SK-N-SH treated with all-trans-retinoic acid at 6 μM for 48 hours (cell line): ENCODE data around the gene LRRC4.

ENCODE experiments used
- ATAC-seq: fragments of 200-7000 bp; cut with Tn5 transposase; 3 replicates; pipeline ENCODE4 v1.9.1; 2020; ENCODE audit warnings: mild to moderate bottlenecking, moderate library complexity
- ARNTL ChIP-seq: fragments of 450-650 bp; formaldehyde crosslinking; IDR thresholded peaks from 2 replicates; pipeline ENCODE4 v1.5.0; 2020; ENCODE audit warnings: low read depth, mild to moderate bottlenecking, moderate library complexity, borderline replicate concordance
- BACH2 ChIP-seq: fragments of 250-450 bp; sonication (Bioruptor Pico); IDR thresholded peaks from 2 replicates; pipeline ENCODE4 v1.9.0; 2021; ENCODE audit warnings: mild to moderate bottlenecking, borderline replicate concordance
- CREB5 ChIP-seq: fragments of 250-450 bp; sonication (Bioruptor Pico); IDR thresholded peaks from 2 replicates; pipeline ENCODE4 v1.5.1; 2020; ENCODE audit warnings: low read depth, mild to moderate bottlenecking, moderate library complexity
- CSDC2 ChIP-seq: fragments of 250-450 bp; sonication (Bioruptor Pico); IDR thresholded peaks from 2 replicates; pipeline ENCODE4 v1.5.0; 2020; ENCODE audit warnings: mild to moderate bottlenecking, moderate library complexity
- ESRRG ChIP-seq: fragments of 250-450 bp; sonication (Bioruptor Pico); IDR thresholded peaks from 2 replicates; pipeline ENCODE4 v1.6.1; 2021; ENCODE audit warnings: mild to moderate bottlenecking
- GLIS3 ChIP-seq: fragments of 250-450 bp; sonication (Bioruptor Pico); IDR thresholded peaks from 2 replicates; pipeline ENCODE4 v1.5.0; 2020; ENCODE audit warnings: mild to moderate bottlenecking, moderate library complexity
- ISL1 ChIP-seq: fragments of 250-450 bp; sonication (Bioruptor Pico); IDR thresholded peaks from 2 replicates; pipeline ENCODE4 v2.1.2; 2022; ENCODE audit warnings: mild to moderate bottlenecking, moderate library complexity
- OSR1 ChIP-seq: fragments of 250-450 bp; sonication (Bioruptor Pico); IDR thresholded peaks from 2 replicates; pipeline ENCODE4 v1.8.0; 2022; ENCODE audit warnings: moderate library complexity, mild to moderate bottlenecking, inconsistent platforms
- PATZ1 ChIP-seq: fragments of 250-450 bp; sonication (Bioruptor Pico); IDR thresholded peaks from 2 replicates; pipeline ENCODE4 v1.8.0; 2020; ENCODE audit warnings: mild to moderate bottlenecking, moderate library complexity, borderline replicate concordance
- POU6F1 ChIP-seq: fragments of 250-450 bp; sonication (Bioruptor Pico); IDR thresholded peaks from 2 replicates; pipeline ENCODE4 v1.8.0; 2021; ENCODE audit warnings: low read depth, mild to moderate bottlenecking, moderate library complexity, borderline replicate concordance
- PPARA ChIP-seq: fragments of 250-450 bp; sonication (Bioruptor Pico); IDR thresholded peaks from 2 replicates; pipeline ENCODE4 v1.5.0; 2020; ENCODE audit warnings: mild to moderate bottlenecking, borderline replicate concordance
- RARB ChIP-seq: fragments of 250-450 bp; sonication (Bioruptor Pico); IDR thresholded peaks from 2 replicates; pipeline ENCODE4 v1.8.0; 2021; ENCODE audit warnings: mild to moderate bottlenecking, moderate library complexity
- SNAI2 ChIP-seq: fragments of 250-450 bp; sonication (Bioruptor Pico); IDR thresholded peaks from 2 replicates; pipeline ENCODE4 v1.5.0; 2020; ENCODE audit warnings: mild to moderate bottlenecking, moderate library complexity
- TCF4 ChIP-seq: fragments of 250-450 bp; sonication (Bioruptor Pico); IDR thresholded peaks from 2 replicates; pipeline ENCODE4 v1.8.0; 2021; ENCODE audit warnings: mild to moderate bottlenecking, moderate library complexity, borderline replicate concordance
- TOX ChIP-seq: fragments of 250-450 bp; sonication (Bioruptor Pico); IDR thresholded peaks from 2 replicates; pipeline ENCODE4 v1.8.0; 2021; ENCODE audit warnings: mild to moderate bottlenecking, moderate library complexity, borderline replicate concordance
- ZC3H10 ChIP-seq: fragments of 250-450 bp; sonication (Bioruptor Pico); IDR thresholded peaks from 2 replicates; pipeline ENCODE4 v1.5.1; 2021; ENCODE audit warnings: mild to moderate bottlenecking, moderate library complexity
- ZFP3 ChIP-seq: fragments of 250-450 bp; sonication (Bioruptor Pico); IDR thresholded peaks from 2 replicates; pipeline ENCODE4 v1.5.0; 2020; ENCODE audit warnings: mild to moderate bottlenecking, moderate library complexity
- ZNF565 ChIP-seq: fragments of 450-650 bp; formaldehyde crosslinking; conservative IDR thresholded peaks from 2 replicates; pipeline ENCODE4 v1.5.0; 2020; ENCODE audit warnings: low read depth, mild to moderate bottlenecking, moderate library complexity
- ZNF70 ChIP-seq: fragments of 450-650 bp; formaldehyde crosslinking; IDR thresholded peaks from 2 replicates; pipeline ENCODE4 v1.5.0; 2020; ENCODE audit warnings: mild to moderate bottlenecking, moderate library complexity
- ZNF8 ChIP-seq: fragments of 450-650 bp; formaldehyde crosslinking; IDR thresholded peaks from 2 replicates; pipeline ENCODE4 v1.5.0; 2020; ENCODE audit warnings: mild to moderate bottlenecking, moderate library complexity

The LRRC4 gene

GRCh38 chr7:128075242-128076095, 44.2 kb upstream of the LRRC4 start:
- ATAC-seq, result no peak
- TF ChIP-seq RARB (CRISPR knock-in tag), result no peak
- no peak for TF ChIP-seq ZNF70 (CRISPR knock-in tag)
- TF ChIP-seq ZNF8 (CRISPR knock-in tag), result no peak
- no peak for TF ChIP-seq GLIS3
- no peak for TF ChIP-seq BACH2 (CRISPR knock-in tag)
- no peak for TF ChIP-seq POU6F1
- no peak for TF ChIP-seq TCF4 (CRISPR knock-in tag)
- no peak for TF ChIP-seq CSDC2 (CRISPR knock-in tag)
- no peak for TF ChIP-seq TOX
- no peak for TF ChIP-seq PPARA
- TF ChIP-seq ARNTL, result no peak
- TF ChIP-seq ESRRG, result no peak
- no peak for TF ChIP-seq PATZ1 (CRISPR knock-in tag)

- no peak for TF ChIP-seq GLIS3
- TF ChIP-seq ZNF8 (CRISPR knock-in tag), result no peak
- no peak for TF ChIP-seq ISL1 (CRISPR knock-in tag)
- TF ChIP-seq ZNF565, result no peak
- TF ChIP-seq TCF4 (CRISPR knock-in tag), result no peak
- TF ChIP-seq ARNTL, result no peak
- TF ChIP-seq PATZ1 (CRISPR knock-in tag), result no peak
- TF ChIP-seq ZC3H10 (CRISPR knock-in tag), result no peak
- TF ChIP-seq BACH2 (CRISPR knock-in tag), result no peak
- no peak for TF ChIP-seq ESRRG
- TF ChIP-seq OSR1 (CRISPR knock-in tag), result no peak
- no peak for TF ChIP-seq SNAI2 (CRISPR knock-in tag)
- no peak for TF ChIP-seq TOX
- no peak for TF ChIP-seq RARB (CRISPR knock-in tag)
- TF ChIP-seq ZFP3, result no peak
- ATAC-seq, result no peak
These were observed 43.5 kb upstream of the LRRC4 start for GRCh38 chr7:128074736-128075135.

- ATAC-seq, result no peak
- TF ChIP-seq TCF4 (CRISPR knock-in tag) (no peak), ZFP3 (no peak), ZNF8 (CRISPR knock-in tag) (no peak), CREB5 (CRISPR knock-in tag) (no peak), ESRRG (no peak)
These were observed 43.1 kb upstream of the LRRC4 start for GRCh38 chr7:128074336-128074735.

GRCh38 chr7:128073671-128074310, 42.6 kb upstream of the LRRC4 start:
- no peak for TF ChIP-seq SNAI2 (CRISPR knock-in tag)
- no peak for TF ChIP-seq ZNF8 (CRISPR knock-in tag)
- no peak for TF ChIP-seq CSDC2 (CRISPR knock-in tag)
- no peak for TF ChIP-seq ZC3H10 (CRISPR knock-in tag)
- ATAC-seq, result no peak
